Panc1 (cell line): Measurements from ENCODE around the gene IFI27L2.
"Not testable (repeated sequence)": the region's sequence is repeated elsewhere in the genome, so short reads cannot be mapped to it uniquely, and the experiment has no call there.

Source experiments
- CTCF ChIP-seq: fragments of 450-650 bp; IDR thresholded peaks from 2 replicates; pipeline ENCODE4 v1.5.1; 2017; ENCODE audit warnings: mild to moderate bottlenecking
- POLR2AphosphoS5 ChIP-seq: IDR thresholded peaks from 2 replicates; pipeline ENCODE4 v1.6.1; 2012; ENCODE audit warnings: mild to moderate bottlenecking, low read depth, low read length, moderate library complexity
- SIN3A ChIP-seq: IDR thresholded peaks from 2 replicates; pipeline ENCODE4 v1.6.1; 2012; ENCODE audit warnings: low read depth, mild to moderate bottlenecking, low read length, moderate library complexity, borderline replicate concordance; ENCODE audit not compliant: insufficient read depth
- TCF7L2 ChIP-seq: IDR thresholded peaks from 2 replicates; pipeline ENCODE4 v1.6.1; 2011; ENCODE audit warnings: mild to moderate bottlenecking, low read depth, low read length, inconsistent platforms

- not testable (repeated sequence) for TF ChIP-seq CTCF, SIN3A, TCF7L2, POLR2AphosphoS5
Measured at GRCh38 chr14:94156143-94156542, 26.7 kb upstream of the IFI27L2 start.
